ENCODE results near the gene MICALL2.
"Not testable (repeated sequence)": the region's sequence is repeated elsewhere in the genome, so short reads cannot be mapped to it uniquely, and the experiment has no call there.

MICALL2 gene

GRCh38 chr7:1444214-1444924, 14.9 kb downstream of the MICALL2 start:
- H3K4me3 ChIP-seq (ENCODE audit: low read depth, low read length), result no peak overlapping the region
- TF ChIP-seq CTCF (IDR thresholded peaks at IDR 0.05; ENCODE audit: borderline replicate concordance, insufficient read depth, low read depth, low read length), result no peak

DNA sequence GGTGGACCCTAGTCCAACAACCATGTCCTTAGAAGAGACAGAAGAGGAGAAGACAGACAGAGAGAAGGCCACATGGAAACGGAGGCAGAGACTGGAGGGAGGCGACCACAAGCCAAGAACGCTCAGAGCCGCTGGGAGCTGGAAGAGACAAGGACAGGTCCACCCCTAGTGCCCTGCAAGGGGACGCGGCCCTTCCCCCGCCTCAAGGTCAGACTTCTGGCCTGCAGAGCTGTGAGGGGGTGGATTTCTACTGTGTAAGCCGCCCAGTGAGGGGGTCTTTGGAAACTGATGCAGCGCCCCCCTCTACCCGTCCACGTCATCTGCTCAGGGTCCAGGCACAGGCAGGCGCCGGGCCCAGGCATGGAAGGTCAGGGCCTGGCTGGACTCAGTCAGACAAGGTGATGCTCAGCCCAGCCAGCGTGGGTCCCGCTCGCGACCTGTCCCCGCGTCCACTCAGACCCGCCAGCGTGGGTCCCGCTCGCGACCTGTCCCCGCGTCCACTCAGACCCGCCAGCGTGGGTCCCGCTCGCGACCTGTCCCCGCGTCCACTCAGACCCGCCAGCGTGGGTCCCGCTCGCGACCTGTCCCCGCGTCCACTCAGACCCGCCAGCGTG, 15.6 kb downstream of the MICALL2 start:
- H3K4me3 ChIP-seq (ENCODE audit: low read depth, low read length), result not testable (repeated sequence)

DNA sequence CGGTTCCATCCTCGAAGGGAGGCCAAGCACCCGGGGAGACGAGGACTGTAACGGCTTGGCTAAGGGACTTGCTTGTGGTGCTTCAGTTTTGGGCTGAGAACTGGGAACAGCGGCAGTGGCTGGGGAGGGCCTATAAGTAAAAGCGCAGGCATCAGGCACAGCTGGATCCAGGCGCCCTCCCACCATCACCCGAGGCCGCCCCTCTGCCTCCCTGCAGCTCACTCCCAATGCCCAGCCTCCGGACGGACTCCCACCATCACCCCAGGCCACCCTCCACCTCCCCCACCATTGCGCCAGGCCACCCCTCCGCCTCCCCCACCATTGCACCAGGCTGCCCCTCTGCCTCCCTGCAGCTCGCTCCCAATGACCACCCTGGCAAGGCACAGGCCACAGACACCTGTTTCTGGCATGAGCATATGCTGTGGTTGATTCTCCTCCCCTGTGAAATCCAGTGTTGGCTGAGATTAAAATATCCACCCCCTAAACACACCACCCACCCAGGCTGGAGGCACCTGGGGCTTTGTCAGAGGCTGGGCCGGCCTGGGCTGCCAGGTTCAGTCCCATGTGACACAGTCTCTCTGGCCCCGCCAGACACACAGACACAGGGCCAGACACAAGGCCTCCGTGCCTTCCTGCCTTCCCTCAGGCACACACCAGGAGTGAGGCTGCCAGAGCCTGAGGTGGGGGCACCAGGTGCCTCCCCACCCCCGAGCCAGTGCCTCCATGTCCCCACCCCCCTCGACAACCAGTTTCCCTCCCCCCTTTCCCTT, 16.7 kb downstream of the MICALL2 start:
- TF ChIP-seq CTCF (IDR thresholded peaks at IDR 0.05; ENCODE audit: borderline replicate concordance, insufficient read depth, low read depth, low read length), result no peak
- no peak overlapping the region for H3K4me3 ChIP-seq (ENCODE audit: low read depth, low read length)

- no peak overlapping the region for H3K4me3 ChIP-seq (ENCODE audit: low read depth, low read length)
- no peak for TF ChIP-seq CTCF (IDR thresholded peaks at IDR 0.05; ENCODE audit: borderline replicate concordance, insufficient read depth, low read depth, low read length)
Observed at GRCh38 chr7:1441615-1442354, 17.5 kb downstream of the MICALL2 start.

- TF ChIP-seq CTCF (IDR thresholded peaks at IDR 0.05; ENCODE audit: borderline replicate concordance, insufficient read depth, low read depth, low read length), result no peak
- no peak overlapping the region for H3K4me3 ChIP-seq (ENCODE audit: low read depth, low read length)
Observed at GRCh38 chr7:1440620-1441019, 18.6 kb downstream of the MICALL2 start.

DNA sequence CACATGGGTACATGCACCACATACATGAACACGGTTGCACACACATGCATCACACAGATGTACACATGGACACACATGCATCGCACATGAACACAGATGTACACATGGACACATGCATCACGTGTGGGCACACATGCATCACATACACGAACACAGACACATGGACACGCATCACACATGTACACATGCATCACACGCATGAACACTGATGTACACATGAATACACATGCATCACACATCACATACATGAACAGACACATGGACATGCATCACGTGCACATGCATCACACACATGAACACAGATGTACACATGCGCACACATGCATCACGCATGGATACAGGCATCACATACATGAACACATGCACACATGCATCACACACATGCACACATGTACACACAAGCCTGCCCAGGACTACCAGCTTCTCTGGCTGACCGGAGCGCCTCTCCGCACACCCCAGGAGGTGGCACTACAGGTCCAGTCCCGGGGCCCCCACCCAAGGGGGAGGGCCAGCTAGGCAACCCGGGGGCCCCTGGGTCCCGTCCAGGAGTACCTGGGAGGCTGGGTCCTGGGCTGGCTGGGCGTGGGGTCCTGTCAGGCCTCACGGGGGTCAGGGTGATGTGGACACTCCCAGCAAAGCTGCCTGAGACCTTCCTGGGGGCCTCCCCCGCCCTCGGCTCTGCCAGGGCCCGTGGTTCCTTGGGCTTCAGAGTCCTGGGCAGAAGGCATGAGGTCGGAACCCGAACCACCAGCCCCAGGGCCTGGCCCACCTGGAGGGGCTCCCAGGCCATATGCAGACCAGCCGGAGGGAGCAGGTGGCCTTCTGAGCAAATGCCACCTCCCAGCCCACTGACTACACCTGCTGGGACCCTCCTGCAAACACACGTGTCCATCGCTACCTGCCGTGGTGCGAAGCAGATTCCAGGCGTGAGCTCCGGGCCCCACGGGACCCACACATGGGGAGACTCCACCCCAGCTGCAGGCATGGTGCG, 19.6 kb downstream of the MICALL2 start:
- no peak overlapping the region for H3K4me3 ChIP-seq (ENCODE audit: low read depth, low read length)
- TF ChIP-seq CTCF (IDR thresholded peaks at IDR 0.05; ENCODE audit: borderline replicate concordance, insufficient read depth, low read depth, low read length), result no peak
